GM21825 (cell line): Measurements from ENCODE around the gene BCAN.

Source experiments
- ATAC-seq: cut with Tn5 transposase; IDR thresholded peaks from one replicate; pipeline ENCODE4 v1.9.1; 2021; ENCODE audit warnings: mild to moderate bottlenecking, moderate library complexity; ENCODE audit not compliant: unreplicated experiment

BCAN gene

GRCh38 chr1:156659661-156659987, 17.7 kb downstream of the BCAN start:
- no peak for ATAC-seq

DNA sequence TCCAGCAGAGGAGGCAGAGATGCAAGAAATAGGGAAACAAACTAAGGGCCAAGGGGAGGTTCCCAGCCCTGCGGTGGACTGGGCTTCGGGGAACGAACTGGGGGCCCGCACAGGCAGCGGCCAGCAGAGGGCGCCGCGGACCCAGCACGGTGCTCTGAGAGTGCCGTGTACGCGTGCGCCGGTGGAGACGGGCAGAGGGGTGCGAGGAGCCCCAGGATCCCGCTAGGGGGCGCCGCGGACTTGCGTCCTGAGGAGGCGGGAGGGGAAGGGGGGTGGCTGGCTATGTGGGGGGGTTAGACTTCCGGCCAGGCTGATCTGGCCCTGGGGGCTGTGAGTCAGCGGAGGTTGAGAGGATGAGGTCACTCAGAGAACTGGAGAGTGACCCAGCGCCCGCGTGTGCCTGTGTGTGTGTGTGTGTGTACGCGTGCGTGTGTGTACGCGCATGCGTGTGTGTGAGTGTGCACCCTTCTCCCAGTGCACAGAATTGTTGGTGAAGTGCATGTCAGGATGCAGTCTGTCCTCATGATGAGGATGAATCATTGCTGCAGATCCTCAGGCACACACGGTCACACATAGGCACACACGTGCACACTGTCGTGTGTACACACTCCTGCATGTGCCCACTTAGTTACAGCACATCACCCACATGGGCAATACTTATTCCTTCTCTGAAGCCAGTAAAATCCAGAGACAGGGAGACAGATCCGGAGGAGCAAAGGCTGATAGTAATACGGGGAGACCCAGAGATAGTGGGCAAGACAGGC, 18.3 kb downstream of the BCAN start:
- peak; percentile 71 for ATAC-seq

DNA sequence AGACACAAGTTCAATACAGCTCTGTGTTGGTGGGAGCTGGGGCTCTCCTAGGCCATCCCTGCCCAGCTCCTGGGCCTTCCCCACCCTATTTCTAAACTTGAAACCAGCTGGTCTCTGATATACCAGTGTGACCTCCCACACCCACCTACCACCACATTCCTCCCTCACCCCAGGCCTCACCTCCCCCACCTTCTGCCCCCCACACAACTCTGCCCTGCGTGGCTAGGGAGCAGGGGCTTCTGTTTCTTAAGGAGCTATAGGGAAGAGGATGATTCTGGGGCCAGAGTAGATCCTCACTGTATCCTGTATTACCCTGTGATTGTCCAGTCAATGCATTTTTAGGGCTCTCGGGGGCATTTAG, 18.8 kb downstream of the BCAN start:
- ATAC-seq = no peak

GRCh38 chr1:156662005-156662799, 20.3 kb downstream of the BCAN start:
- ATAC-seq = no peak

GRCh38 chr1:156662800-156663055, 20.8 kb downstream of the BCAN start:
- no peak for ATAC-seq

DNA sequence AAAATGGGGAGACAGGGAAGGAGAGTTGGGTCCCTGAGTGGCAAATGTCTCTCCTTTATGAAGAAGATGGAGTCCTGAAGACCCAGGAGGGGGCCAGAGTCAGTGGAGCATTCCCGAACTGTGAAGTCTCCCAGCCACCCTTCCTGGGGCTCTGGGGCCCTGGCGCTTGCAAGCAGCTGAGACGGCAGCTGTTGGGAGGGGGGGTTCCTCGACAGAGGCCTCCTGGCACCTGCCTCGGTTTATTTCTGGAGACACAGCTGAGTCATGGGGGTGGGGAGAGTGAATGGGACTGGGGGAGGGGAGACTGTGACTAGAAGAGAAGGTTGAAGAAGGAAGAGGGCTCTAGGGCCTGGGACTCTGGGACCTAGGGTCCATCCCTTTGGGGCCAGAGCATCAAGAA, 21.3 kb downstream of the BCAN start:
- no peak for ATAC-seq

DNA sequence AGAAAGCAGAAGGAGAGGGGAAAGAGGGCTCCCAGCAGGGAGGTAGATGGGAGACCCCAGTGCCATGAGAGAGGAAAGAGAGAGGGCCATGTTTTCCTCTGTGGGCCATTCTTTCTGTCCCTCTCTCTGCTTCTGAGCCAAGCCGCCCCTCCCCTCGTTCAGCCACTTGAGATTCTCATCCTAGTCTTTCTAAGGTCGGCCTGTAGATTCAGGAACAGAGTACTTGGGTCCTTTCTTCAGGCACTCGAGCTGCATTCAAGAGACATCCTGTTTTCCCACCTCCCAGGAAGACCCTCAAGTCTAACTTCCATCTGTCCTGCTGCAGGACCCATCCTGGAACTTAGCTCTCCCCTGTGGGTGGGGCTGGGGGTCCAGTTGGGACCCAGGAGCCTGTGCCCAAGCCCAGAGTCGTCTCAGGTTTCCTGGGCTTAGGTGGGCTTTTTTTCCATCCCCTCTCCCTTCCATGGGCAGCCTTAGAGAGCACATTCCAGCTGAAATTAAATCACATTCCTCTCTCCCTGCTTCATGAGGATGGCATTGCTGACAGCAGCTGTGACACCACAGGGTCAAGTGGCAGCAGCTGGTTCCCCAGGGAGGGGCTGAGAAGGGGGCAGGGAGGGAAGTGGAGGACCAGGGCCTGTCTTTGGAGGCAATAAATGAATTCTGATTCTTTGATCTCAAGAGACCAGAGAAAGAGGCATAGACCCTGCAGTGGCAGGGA, 22.3 kb downstream of the BCAN start:
- ATAC-seq = no peak

GRCh38 chr1:156664767-156665411, 23.0 kb downstream of the BCAN start:
- no peak for ATAC-seq

- ATAC-seq = no peak
Measured at GRCh38 chr1:156665539-156665938, 23.6 kb downstream of the BCAN start.

GRCh38 chr1:156666862-156667609, 25.1 kb downstream of the BCAN start:
- no peak for ATAC-seq

GRCh38 chr1:156667610-156667967, 25.7 kb downstream of the BCAN start:
- no peak for ATAC-seq

DNA sequence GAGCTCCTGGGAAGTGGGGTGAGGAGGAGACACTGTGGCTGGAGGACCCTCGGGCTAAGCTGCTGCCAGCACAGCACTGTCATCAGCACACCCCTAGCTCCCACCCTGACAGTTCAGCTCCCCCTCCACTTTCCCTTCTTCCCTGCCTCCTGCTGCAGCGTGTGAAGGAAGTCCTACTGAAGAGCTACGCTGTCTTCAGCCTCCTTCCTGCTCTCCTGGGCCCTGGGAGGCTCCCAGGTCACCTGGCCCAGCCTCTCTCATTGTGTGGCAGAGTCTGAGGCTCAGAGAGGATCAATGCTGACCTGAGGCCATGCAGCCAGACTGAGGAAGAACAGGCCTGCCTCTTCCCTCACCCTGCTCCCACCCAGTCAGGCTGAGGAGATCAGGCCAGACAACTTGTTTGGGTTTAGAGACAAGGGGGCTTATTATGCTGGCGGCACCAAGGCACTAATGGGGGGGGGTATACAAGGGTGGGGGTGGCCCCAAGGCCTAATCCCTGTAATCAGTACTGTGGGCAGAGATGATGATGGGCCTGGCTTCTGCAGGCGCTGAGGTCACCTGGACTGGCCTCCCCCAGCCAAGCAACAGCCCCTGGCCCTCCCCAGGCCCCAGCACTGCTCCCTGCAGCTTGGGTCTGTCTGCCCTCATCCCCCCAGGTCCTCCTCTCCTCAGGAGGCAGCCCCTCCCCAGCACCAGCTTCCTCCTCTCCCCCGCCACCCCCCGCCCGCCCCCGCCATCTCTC, 26.2 kb downstream of the BCAN start:
- no peak for ATAC-seq

GRCh38 chr1:156668801-156669637, 27.1 kb downstream of the BCAN start:
- ATAC-seq = no peak

- ATAC-seq = no peak
Measured at GRCh38 chr1:156669794-156670193, 27.9 kb downstream of the BCAN start.

GRCh38 chr1:156670359-156670758, 28.4 kb downstream of the BCAN start:
- no peak for ATAC-seq

DNA sequence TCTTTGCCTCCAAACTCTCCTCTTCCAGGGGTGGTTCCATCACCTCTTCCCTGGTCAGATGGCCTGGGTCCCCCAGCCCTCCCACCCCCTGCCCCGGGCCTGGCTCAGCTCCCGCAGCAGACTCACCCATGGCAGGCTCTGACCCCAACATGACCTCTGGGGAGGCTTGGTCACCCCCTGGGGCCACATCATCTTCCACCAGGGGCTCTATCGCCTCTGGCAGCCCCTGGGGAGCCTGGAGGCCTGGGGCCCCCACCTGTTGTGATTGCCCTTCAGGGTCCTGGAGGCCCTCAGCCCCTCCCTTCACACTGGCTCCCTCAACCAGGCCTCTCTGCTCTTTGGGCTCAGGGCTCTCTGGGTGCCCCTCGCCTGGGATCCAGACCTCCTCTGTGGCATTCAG, 28.9 kb downstream of the BCAN start:
- no peak for ATAC-seq

DNA sequence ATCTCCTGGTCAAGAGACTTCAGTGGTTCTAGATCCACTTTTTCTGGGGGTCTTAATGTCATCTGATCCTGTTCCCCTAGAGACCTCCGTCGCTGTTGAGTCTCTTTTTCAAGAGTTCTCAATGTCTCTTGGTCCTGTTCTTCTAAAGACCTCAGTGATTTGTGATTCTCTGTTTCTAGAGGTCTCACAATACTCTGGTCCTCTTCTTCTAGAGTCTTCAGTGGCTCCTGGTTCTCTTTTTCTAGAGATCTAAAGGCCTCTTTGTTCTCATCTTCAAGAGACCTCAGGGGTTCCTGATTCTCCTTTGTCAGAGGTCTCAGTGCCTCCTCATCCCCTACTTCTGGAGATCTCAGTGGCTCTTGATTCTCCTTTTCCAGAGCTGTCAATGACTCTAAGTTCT, 29.9 kb downstream of the BCAN start:
- no peak for ATAC-seq

DNA sequence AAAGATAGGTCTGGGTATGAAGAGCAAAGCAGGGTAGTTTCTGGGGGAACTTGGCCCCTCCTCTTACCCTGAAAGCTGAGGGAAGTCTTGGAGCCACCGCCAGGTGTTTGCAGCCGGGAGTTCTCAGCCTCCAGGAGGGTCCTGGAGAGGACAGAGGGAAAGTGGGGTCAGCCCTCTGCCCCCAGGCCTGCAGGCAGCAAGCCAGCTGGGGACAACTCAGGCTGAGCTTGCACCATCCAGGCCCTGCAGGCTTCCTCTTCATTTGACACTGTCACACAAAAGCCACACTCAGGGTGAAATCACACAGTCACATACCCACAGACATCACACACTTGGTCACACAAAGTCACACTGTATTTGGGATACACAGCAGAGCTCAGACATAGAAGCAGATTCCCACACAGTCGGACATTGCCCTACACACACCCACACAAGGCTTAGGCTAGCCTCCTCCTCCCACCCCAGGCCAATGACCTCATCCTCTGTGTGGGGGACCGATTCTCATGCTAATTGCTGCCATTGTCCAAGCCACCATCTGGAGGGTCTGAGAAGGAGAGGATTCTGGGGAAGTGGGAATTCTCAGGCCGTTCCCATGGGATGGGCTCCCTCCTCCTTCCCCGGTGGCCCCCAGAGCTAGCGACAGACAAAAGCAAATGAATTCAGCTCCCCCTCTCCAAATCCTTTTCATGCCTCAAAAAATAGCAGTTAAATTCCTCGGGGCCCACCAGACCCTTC, 31.6 kb downstream of the BCAN start:
- ATAC-seq = no peak
